VCaP (cell line): ENCODE data around the gene SNX13.
A peak's percentile ranks its signal among the peaks of the same experiment; 100 is the strongest.

ENCODE experiments used
- H3K27ac ChIP-seq: fragments of 450-650 bp; 2 replicates; pipeline ENCODE4 v1.5.1; 2017
- CTCF ChIP-seq: fragments of 450-650 bp; conservative IDR thresholded peaks from 2 replicates; pipeline ENCODE4 v1.5.1; 2017; ENCODE audit warnings: mild to moderate bottlenecking, moderate library complexity

The SNX13 gene, protein sequence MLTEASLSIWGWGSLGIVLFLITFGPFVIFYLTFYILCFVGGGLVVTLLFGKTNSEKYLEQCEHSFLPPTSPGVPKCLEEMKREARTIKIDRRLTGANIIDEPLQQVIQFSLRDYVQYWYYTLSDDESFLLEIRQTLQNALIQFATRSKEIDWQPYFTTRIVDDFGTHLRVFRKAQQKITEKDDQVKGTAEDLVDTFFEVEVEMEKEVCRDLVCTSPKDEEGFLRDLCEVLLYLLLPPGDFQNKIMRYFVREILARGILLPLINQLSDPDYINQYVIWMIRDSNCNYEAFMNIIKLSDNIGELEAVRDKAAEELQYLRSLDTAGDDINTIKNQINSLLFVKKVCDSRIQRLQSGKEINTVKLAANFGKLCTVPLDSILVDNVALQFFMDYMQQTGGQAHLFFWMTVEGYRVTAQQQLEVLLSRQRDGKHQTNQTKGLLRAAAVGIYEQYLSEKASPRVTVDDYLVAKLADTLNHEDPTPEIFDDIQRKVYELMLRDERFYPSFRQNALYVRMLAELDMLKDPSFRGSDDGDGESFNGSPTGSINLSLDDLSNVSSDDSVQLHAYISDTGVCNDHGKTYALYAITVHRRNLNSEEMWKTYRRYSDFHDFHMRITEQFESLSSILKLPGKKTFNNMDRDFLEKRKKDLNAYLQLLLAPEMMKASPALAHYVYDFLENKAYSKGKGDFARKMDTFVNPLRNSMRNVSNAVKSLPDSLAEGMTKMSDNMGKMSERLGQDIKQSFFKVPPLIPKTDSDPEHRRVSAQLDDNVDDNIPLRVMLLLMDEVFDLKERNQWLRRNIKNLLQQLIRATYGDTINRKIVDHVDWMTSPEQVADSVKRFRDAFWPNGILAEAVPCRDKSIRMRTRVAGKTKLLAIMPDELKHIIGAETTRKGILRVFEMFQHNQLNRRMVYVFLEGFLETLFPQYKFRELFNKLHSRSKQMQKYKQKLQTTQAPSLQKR

GRCh38 chr7:17940302-17940883, at the start of gene SNX13:
Gene SNX13 (minus strand): TSS chr7:17940494. CDS start chr7:17940295, 199 bp downstream.
- H3K27ac ChIP-seq: peak within 1 kb of the TSS; percentile 93
- peak; percentile 24 for TF ChIP-seq CTCF

DNA sequence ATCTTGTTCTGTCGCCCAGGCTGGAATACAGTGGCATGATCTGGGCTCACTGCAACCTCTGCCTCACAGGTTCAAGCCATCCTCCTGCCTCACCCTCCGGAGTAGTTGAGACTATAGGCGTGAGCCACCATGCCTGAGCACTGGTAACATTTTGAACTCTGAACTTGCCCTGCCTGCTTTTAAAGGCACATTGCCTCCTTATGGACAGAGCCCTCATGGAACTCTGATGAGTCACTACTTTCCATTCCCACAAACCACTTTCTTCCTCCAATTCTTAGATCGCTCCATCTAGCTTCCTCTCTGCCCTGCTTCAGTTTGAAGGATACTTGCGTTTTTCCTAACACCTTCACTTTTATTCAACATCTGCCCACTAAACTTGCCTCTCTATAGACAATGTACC, 49.3 kb upstream of the SNX13 start:
- no peak overlapping the region for H3K27ac ChIP-seq
- no peak for TF ChIP-seq CTCF

GRCh38 chr7:17988858-17989257, 48.6 kb upstream of the SNX13 start:
- no peak overlapping the region for H3K27ac ChIP-seq
- no peak for TF ChIP-seq CTCF

- no peak for TF ChIP-seq CTCF
- no peak overlapping the region for H3K27ac ChIP-seq
Measured at GRCh38 chr7:17988141-17988540, 47.8 kb upstream of the SNX13 start.

DNA sequence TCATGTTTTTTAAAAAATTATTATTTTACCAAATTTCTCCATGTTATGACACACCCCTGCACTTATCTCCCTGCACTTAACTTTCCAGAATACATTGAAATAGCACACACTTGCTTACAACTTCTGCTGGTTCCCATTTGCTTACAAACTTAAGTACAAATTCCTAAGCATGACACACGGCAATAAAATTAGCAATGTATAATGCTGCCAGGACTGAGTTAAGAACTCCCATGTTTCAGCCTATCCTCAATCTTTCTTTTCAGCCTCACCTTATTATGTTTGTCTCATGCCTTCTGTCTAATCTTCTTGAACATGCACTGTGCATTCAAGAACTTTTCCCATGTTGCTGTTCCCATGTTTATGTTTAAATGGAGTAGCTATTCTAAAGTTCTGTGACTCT, 46.6 kb upstream of the SNX13 start:
- H3K27ac ChIP-seq: no peak overlapping the region
- no peak for TF ChIP-seq CTCF

- no peak for TF ChIP-seq CTCF
- no peak overlapping the region for H3K27ac ChIP-seq
Measured at GRCh38 chr7:17985473-17986239, 45.4 kb upstream of the SNX13 start.
